Measurements from ENCODE around the gene DOCK10. TPM values are rescaled to one million over a fixed set of nuclear protein-coding genes. Genes with fewer than 3 reads are reported as not detected.
A peak's percentile ranks its signal among the peaks of the same experiment; 100 is the strongest.
"Not testable (repeated sequence)": the region's sequence is repeated elsewhere in the genome, so short reads cannot be mapped to it uniquely, and the experiment has no call there.

DOCK10 gene
- total RNA-seq, 1 experiment from 2014 or later = 34.5 TPM

- no peak for DNase-seq (ENCODE audit: low read depth)
These were observed 94.7 kb downstream of the DOCK10 start for GRCh38 chr2:224947566-224947965.

GRCh38 chr2:224946895-224947294 is 95.4 kb downstream of the DOCK10 start:
- DNase-seq (ENCODE audit: low read depth) = peak; percentile 69

- no peak for DNase-seq (ENCODE audit: low read depth)
These were observed 97.3 kb downstream of the DOCK10 start for GRCh38 chr2:224944707-224945547.

- DNase-seq (ENCODE audit: low read depth) = not testable (repeated sequence)
These were observed 98.6 kb downstream of the DOCK10 start for GRCh38 chr2:224943601-224944041.

GRCh38 chr2:224941960-224942359 is 100.3 kb downstream of the DOCK10 start:
- no peak for DNase-seq (ENCODE audit: low read depth)

GRCh38 chr2:224940618-224941017 is 101.7 kb downstream of the DOCK10 start:
- DNase-seq (ENCODE audit: low read depth) = no peak

- peak; percentile 83 for DNase-seq (ENCODE audit: low read depth)
These were observed 103.6 kb downstream of the DOCK10 start for GRCh38 chr2:224938651-224939182.

- no peak for DNase-seq (ENCODE audit: low read depth)
These were observed 104.4 kb downstream of the DOCK10 start for GRCh38 chr2:224937887-224938286.

- DNase-seq (ENCODE audit: low read depth) = peak; percentile 71
These were observed 107.6 kb downstream of the DOCK10 start for GRCh38 chr2:224934526-224935188.

- DNase-seq (ENCODE audit: low read depth) = no peak
These were observed 108.8 kb downstream of the DOCK10 start for GRCh38 chr2:224933431-224933830.

- no peak for DNase-seq (ENCODE audit: low read depth)
These were observed 109.7 kb downstream of the DOCK10 start for GRCh38 chr2:224932522-224932921.

- DNase-seq (ENCODE audit: low read depth) = no peak
These were observed 110.3 kb downstream of the DOCK10 start for GRCh38 chr2:224931956-224932355.

GRCh38 chr2:224930990-224931389 is 111.3 kb downstream of the DOCK10 start:
- peak; percentile 46 for DNase-seq (ENCODE audit: low read depth)

GRCh38 chr2:224930124-224930523 is 112.1 kb downstream of the DOCK10 start:
- peak; percentile 57 for DNase-seq (ENCODE audit: low read depth)

- peak; percentile 40 for DNase-seq (ENCODE audit: low read depth)
These were observed 112.8 kb downstream of the DOCK10 start for GRCh38 chr2:224929512-224929911.

GRCh38 chr2:224927646-224928173 is 114.6 kb downstream of the DOCK10 start:
- DNase-seq (ENCODE audit: low read depth) = no peak

GRCh38 chr2:224927011-224927410 is 115.3 kb downstream of the DOCK10 start:
- no peak for DNase-seq (ENCODE audit: low read depth)

- DNase-seq (ENCODE audit: low read depth) = peak; percentile 59
These were observed 116.5 kb downstream of the DOCK10 start for GRCh38 chr2:224925810-224926100.

- DNase-seq (ENCODE audit: low read depth) = no peak
These were observed 117.0 kb downstream of the DOCK10 start for GRCh38 chr2:224925061-224925809.

GRCh38 chr2:224924631-224925030 is 117.6 kb downstream of the DOCK10 start:
- DNase-seq (ENCODE audit: low read depth) = no peak

- DNase-seq (ENCODE audit: low read depth) = peak; percentile 55
These were observed 120.0 kb downstream of the DOCK10 start for GRCh38 chr2:224922142-224922727.

All from M059J (cell line).